ENCODE data around the gene KRTAP10-4.

DNA sequence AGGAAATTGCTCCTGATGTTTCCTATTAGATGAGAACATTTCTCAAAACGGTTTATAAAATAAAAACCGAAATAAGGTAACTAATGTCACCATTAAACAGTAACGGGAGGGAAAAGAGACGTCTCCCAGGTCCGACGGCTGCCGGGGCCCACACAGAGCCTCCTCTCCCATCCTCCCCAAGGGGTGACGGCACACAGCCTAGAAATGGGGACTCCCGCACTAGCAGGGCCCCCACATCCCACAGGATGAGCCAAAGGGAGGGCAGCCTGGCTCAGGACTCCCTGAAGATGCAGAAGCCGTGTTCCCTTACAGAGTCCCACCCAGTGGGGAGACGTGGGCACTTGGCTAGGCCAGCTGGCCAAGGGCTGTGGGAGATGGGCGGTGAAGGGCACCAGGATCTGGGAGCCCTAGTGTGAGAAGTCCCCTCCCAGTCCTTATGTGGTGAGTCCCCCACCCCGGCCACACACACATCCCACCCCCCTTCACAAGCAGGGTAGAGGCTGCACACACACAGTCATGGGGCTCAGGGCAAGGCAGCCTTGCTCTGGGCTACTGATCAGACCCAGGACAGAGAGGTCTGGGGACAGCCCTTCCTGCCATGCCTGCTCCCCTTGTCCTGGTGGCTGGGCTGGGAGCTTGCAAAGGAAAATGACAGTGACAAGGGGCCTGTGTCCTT lies 18.2 kb upstream of the KRTAP10-4 start:
- TF ChIP-seq GATA3 (IDR thresholded peaks at IDR 0.05; ENCODE audit: low read depth, low read length) = no peak
- TF ChIP-seq GATA2 (IDR thresholded peaks at IDR 0.05; ENCODE audit: low read depth, low read length) = no peak

Data from SH-SY5Y (cell line).